NCI-H2196 (cell line): ENCODE data around the gene PRKCH.
"Not testable (repeated sequence)": the region's sequence is repeated elsewhere in the genome, so short reads cannot be mapped to it uniquely, and the experiment has no call there.

Experiments used
- DNase-seq: peaks from one replicate; lab custom pipeline; 2025; ENCODE audit not compliant: unreplicated experiment; lab: John Stamatoyannopoulos, UW

The PRKCH gene

GRCh38 chr14:61524936-61525292 is 203.5 kb downstream of the PRKCH start:
- DNase-seq = no peak

- DNase-seq = no peak
These were observed 204.1 kb downstream of the PRKCH start for GRCh38 chr14:61525293-61526011.

GRCh38 chr14:61526405-61527312 is 205.3 kb downstream of the PRKCH start:
- DNase-seq = peak; percentile 72

- peak; percentile 24 for DNase-seq
These were observed 206.1 kb downstream of the PRKCH start for GRCh38 chr14:61527325-61528100.

GRCh38 chr14:61528591-61529021 is 207.2 kb downstream of the PRKCH start:
- no peak for DNase-seq

- not testable (repeated sequence) for DNase-seq
These were observed 208.0 kb downstream of the PRKCH start for GRCh38 chr14:61529360-61529759.

- DNase-seq = no peak
These were observed 208.9 kb downstream of the PRKCH start for GRCh38 chr14:61530296-61530695.

GRCh38 chr14:61530896-61531295 is 209.5 kb downstream of the PRKCH start:
- no peak for DNase-seq

- DNase-seq = no peak
These were observed 210.2 kb downstream of the PRKCH start for GRCh38 chr14:61531465-61532122.

- no peak for DNase-seq
These were observed 210.7 kb downstream of the PRKCH start for GRCh38 chr14:61532123-61532505.

- DNase-seq = no peak
These were observed 211.4 kb downstream of the PRKCH start for GRCh38 chr14:61532763-61533162.

- no peak for DNase-seq
These were observed 212.3 kb downstream of the PRKCH start for GRCh38 chr14:61533513-61534255.

- DNase-seq = no peak
These were observed 213.7 kb downstream of the PRKCH start for GRCh38 chr14:61535032-61535431.

GRCh38 chr14:61535458-61535857 is 214.1 kb downstream of the PRKCH start:
- DNase-seq = no peak

- no peak for DNase-seq
These were observed 215.5 kb downstream of the PRKCH start for GRCh38 chr14:61536661-61537562.

GRCh38 chr14:61537563-61538463 is 216.4 kb downstream of the PRKCH start:
- DNase-seq = peak; percentile 86

GRCh38 chr14:61538464-61539022 is 217.2 kb downstream of the PRKCH start:
- no peak for DNase-seq

GRCh38 chr14:61539631-61540030 is 218.3 kb downstream of the PRKCH start:
- DNase-seq = no peak
